HepG2 (cell line): Measurements from ENCODE around the gene PLEKHG2. TPM values are rescaled to one million over a fixed set of nuclear protein-coding genes. Genes with fewer than 3 reads are reported as not detected.

Source experiments
- CBX5 ChIP-seq: sonication (generic); formaldehyde crosslinking; IDR thresholded peaks from 2 replicates; pipeline ENCODE4 v1.4.0; 2020; ENCODE audit warnings: missing genetic modification reagents, borderline replicate concordance
- DRAP1 ChIP-seq: IDR thresholded peaks from 2 replicates; pipeline ENCODE4 v1.6.1; 2016; ENCODE audit warnings: missing genetic modification reagents, missing compliant biosample characterization
- FOXK2 ChIP-seq: fragments of 450-650 bp; IDR thresholded peaks from 2 replicates; pipeline ENCODE4 v1.6.1; 2016
- HNRNPK ChIP-seq: fragments of 200-400 bp; formaldehyde crosslinking; IDR thresholded peaks from 2 replicates; pipeline ENCODE4 v1.6.1; 2018; ENCODE audit warnings: low read length, low read depth, moderate library complexity, mild to moderate bottlenecking; ENCODE audit not compliant: poor library complexity, severe bottlenecking
- KLF9 ChIP-seq: IDR thresholded peaks from 2 replicates; pipeline ENCODE4 v1.6.1; 2016; ENCODE audit warnings: low read depth
- NR2F6 ChIP-seq, 2 experiments: IDR thresholded peaks; 2 replicates each; pipeline ENCODE4 v1.6.1; 2016; ENCODE audit warnings: antibody characterized with exemption in 1 of 2, mild to moderate bottlenecking in 1 of 2
- NR3C1 ChIP-seq: sonication (generic); formaldehyde crosslinking; IDR thresholded peaks from 2 replicates; pipeline ENCODE4 v1.4.0; 2020; ENCODE audit warnings: missing genetic modification reagents
- PCBP1 ChIP-seq: fragments of 200-400 bp; formaldehyde crosslinking; IDR thresholded peaks from 2 replicates; pipeline ENCODE4 v1.6.1; 2017; ENCODE audit warnings: mild to moderate bottlenecking, low read depth, low read length, borderline replicate concordance
- POLR2G ChIP-seq: fragments of 200-400 bp; formaldehyde crosslinking; IDR thresholded peaks from 2 replicates; pipeline ENCODE4 v1.6.1; 2018; ENCODE audit warnings: mild to moderate bottlenecking, low read depth, low read length, moderate library complexity
- PRMT3 ChIP-seq: sonication (generic); formaldehyde crosslinking; IDR thresholded peaks from 2 replicates; pipeline ENCODE4 v1.8.1; 2022; ENCODE audit warnings: low read depth, mild to moderate bottlenecking, moderate library complexity, missing genetic modification reagents, borderline replicate concordance
- TRIM22 ChIP-seq: fragments of 450-650 bp; IDR thresholded peaks from 2 replicates; pipeline ENCODE4 v1.6.1; 2017
- ZBTB10 ChIP-seq: sonication (generic); formaldehyde crosslinking; IDR thresholded peaks from 2 replicates; pipeline ENCODE4 v1.4.0; 2020; ENCODE audit warnings: missing genetic modification reagents, borderline replicate concordance
- ZNF382 ChIP-seq: sonication (generic); formaldehyde crosslinking; IDR thresholded peaks from 2 replicates; pipeline ENCODE4 v1.5.0; 2020; ENCODE audit warnings: missing genetic modification reagents, mild to moderate bottlenecking, borderline replicate concordance
- ZNF451 ChIP-seq: sonication (generic); formaldehyde crosslinking; IDR thresholded peaks from 2 replicates; pipeline ENCODE4 v1.5.0; 2020; ENCODE audit warnings: mild to moderate bottlenecking, missing genetic modification reagents
- ZNF598 ChIP-seq: sonication (generic); formaldehyde crosslinking; IDR thresholded peaks from 2 replicates; pipeline ENCODE4 v1.5.1; 2020; ENCODE audit warnings: mild to moderate bottlenecking, missing genetic modification reagents, borderline replicate concordance
- ZNF607 ChIP-seq: sonication (generic); formaldehyde crosslinking; IDR thresholded peaks from 2 replicates; pipeline ENCODE4 v1.5.1; 2020; ENCODE audit warnings: missing genetic modification reagents, mild to moderate bottlenecking, borderline replicate concordance
- ZNF766 ChIP-seq: sonication (generic); formaldehyde crosslinking; IDR thresholded peaks from 2 replicates; pipeline ENCODE4 v1.5.0; 2020; ENCODE audit warnings: missing genetic modification reagents, borderline replicate concordance
- polyA plus RNA-seq, 8 experiments: library from polyadenylated mRNA; depleted of rRNA in 3 of 8; stranded (reverse) in 7 of 8; unstranded in 1 of 8; fragments of >200 nt; fragmentation: Illumina TruSeq in 4 of 8; extraction: Trizol in 4 of 8; gene quantifications; 2 replicates each; pipeline versions ENCODE4 v1.2.1 to v1.2.3, GENCODE V29; 2011 to 2016; ENCODE audit warnings: low read depth in 4 of 8, missing spikeins in 1 of 8, mixed read lengths in 1 of 8; ENCODE audit not compliant: insufficient read depth in 1 of 8
- total RNA-seq, 5 experiments: library from RNA; depleted of rRNA; stranded (reverse); fragments of >200 nt; fragmentation: Illumina TruSeq; extraction: Trizol; gene quantifications; 2 replicates each; pipeline ENCODE4 v1.2.3, GENCODE V29; 2016; ENCODE audit warnings: low read depth in 1 of 5
- TF ChIP-seq, protein P1 (sequence below): sonication (generic); formaldehyde crosslinking; IDR thresholded peaks from 2 replicates; pipeline ENCODE4 v1.5.1; 2020; ENCODE audit warnings: mild to moderate bottlenecking, missing genetic modification reagents, moderate library complexity
- TF ChIP-seq, protein P2 (sequence below): sonication (generic); formaldehyde crosslinking; IDR thresholded peaks from 2 replicates; pipeline ENCODE4 v1.8.0; 2022; ENCODE audit warnings: missing genetic modification reagents, mild to moderate bottlenecking, borderline replicate concordance

Gene PLEKHG2
- total and polyA plus RNA-seq, 2 of the 13 experiments (the other 11 are each of a cell fraction or from before 2014, with no cell fraction given) = 3.6 to 6.8 TPM

- no peak for TF ChIP-seq CBX5 (CRISPR knock-in tag)
- TF ChIP-seq ZNF451 = no peak
- TF ChIP-seq, protein P1, sequence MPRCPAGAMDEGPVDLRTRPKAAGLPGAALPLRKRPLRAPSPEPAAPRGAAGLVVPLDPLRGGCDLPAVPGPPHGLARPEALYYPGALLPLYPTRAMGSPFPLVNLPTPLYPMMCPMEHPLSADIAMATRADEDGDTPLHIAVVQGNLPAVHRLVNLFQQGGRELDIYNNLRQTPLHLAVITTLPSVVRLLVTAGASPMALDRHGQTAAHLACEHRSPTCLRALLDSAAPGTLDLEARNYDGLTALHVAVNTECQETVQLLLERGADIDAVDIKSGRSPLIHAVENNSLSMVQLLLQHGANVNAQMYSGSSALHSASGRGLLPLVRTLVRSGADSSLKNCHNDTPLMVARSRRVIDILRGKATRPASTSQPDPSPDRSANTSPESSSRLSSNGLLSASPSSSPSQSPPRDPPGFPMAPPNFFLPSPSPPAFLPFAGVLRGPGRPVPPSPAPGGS (CRISPR knock-in tag) = no peak; the same call in 1 of the 2 replicates
- no peak for TF ChIP-seq KLF9 (CRISPR knock-in tag)
- no peak for TF ChIP-seq ZNF598 (CRISPR knock-in tag)
- 0 out of 2 replicates have a peak, but pooled peaks have one; percentile 52 for TF ChIP-seq PRMT3 (CRISPR knock-in tag)
- TF ChIP-seq ZNF382 (CRISPR knock-in tag) = no peak
- TF ChIP-seq, protein P2, sequence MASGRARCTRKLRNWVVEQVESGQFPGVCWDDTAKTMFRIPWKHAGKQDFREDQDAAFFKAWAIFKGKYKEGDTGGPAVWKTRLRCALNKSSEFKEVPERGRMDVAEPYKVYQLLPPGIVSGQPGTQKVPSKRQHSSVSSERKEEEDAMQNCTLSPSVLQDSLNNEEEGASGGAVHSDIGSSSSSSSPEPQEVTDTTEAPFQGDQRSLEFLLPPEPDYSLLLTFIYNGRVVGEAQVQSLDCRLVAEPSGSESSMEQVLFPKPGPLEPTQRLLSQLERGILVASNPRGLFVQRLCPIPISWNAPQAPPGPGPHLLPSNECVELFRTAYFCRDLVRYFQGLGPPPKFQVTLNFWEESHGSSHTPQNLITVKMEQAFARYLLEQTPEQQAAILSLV (CRISPR knock-in tag) = no peak
- TF ChIP-seq NR3C1 (CRISPR knock-in tag) = no peak
- peak; percentile 98 for TF ChIP-seq HNRNPK
- TF ChIP-seq PCBP1 = no peak
- no peak for TF ChIP-seq ZBTB10 (CRISPR knock-in tag)
- TF ChIP-seq ZNF607 = 0 out of 2 replicates have a peak, but pooled peaks have one; percentile 11
- no peak for TF ChIP-seq DRAP1 (CRISPR knock-in tag)
- no peak for TF ChIP-seq ZNF766
- no peak for TF ChIP-seq TRIM22
- TF ChIP-seq POLR2G = peak; percentile 12
- TF ChIP-seq FOXK2 = no peak
- no peak for TF ChIP-seq NR2F6 (IDR thresholded peaks at IDR 0.05)
- TF ChIP-seq NR2F6 (CRISPR knock-in tag; IDR thresholded peaks at IDR 0.05) = no peak
Observed at GRCh38 chr19:39410017-39410830, 2.2 kb upstream of the PLEKHG2 start (continued).
